Sciatic nerve (tissue), 2 donors: Measurements from ENCODE around the gene PTGR3. TPM values are rescaled to one million over a fixed set of nuclear protein-coding genes. Genes with fewer than 3 reads are reported as not detected.
A peak's percentile ranks its signal among the peaks of the same experiment; 100 is the strongest.
"Not testable (repeated sequence)": the region's sequence is repeated elsewhere in the genome, so short reads cannot be mapped to it uniquely, and the experiment has no call there.

Experiments
- ATAC-seq: fragments of 200-7000 bp; cut with Tn5 transposase; one replicate; pipeline ENCODE4 v1.9.1; 2020; ENCODE audit warnings: mild to moderate bottlenecking, moderate library complexity
- DNase-seq: peaks from one replicate; pipeline ENCODE4 v3.0.0-alpha.2; 2020; ENCODE audit warnings: low spot score
- intact Hi-C: fragments of 100-400 bp; cut with DNase I; formaldehyde crosslinking; loops from one replicate; pipeline ENCODE4 v1.14.2; 2022
- total RNA-seq: library from RNA; stranded (reverse); fragmentation: NEBNext Ultra II Directional; extraction: Animal tissue kit (Norgen Biotek cat#: 25700); gene quantifications from one replicate; pipeline ENCODE4 v1.2.1, GENCODE V29; 2021
- donor health status: DM: no; HTN: no; CAD: no.
- donor health status: DM: no; HTN: no; CAD: no.

The PTGR3 gene
- total RNA-seq, 1 donor from 2014 or later, result 31.6 TPM

- ATAC-seq, result no peak
- intact Hi-C loops, result no loop called here
- no peak for DNase-seq
These were observed 2.3 kb downstream of the PTGR3 start for GRCh38 chr18:75206452-75207309.

GRCh38 chr18:75205514-75206132, 3.3 kb downstream of the PTGR3 start:
- ATAC-seq (no peak), DNase-seq (no peak)
- intact Hi-C loops, result no loop called here

GRCh38 chr18:75204732-75205513, 4.0 kb downstream of the PTGR3 start:
- intact Hi-C loops, result no loop called here
- ATAC-seq (peak; percentile 0), DNase-seq (no peak)

GRCh38 chr18:75204269-75204731, 4.6 kb downstream of the PTGR3 start:
- ATAC-seq (peak; percentile 63), DNase-seq (no peak)
- intact Hi-C loops, result no loop called here

GRCh38 chr18:75203416-75204268, 5.3 kb downstream of the PTGR3 start:
- ATAC-seq (peak; percentile 55), DNase-seq (no peak)
- intact Hi-C loops, result no loop called here

- ATAC-seq (no peak), DNase-seq (no peak)
- intact Hi-C loops, result no loop called here
These were observed 6.1 kb downstream of the PTGR3 start for GRCh38 chr18:75202696-75203365.

- ATAC-seq (no peak), DNase-seq (no peak)
- intact Hi-C loops, result no loop called here
These were observed 7.4 kb downstream of the PTGR3 start for GRCh38 chr18:75201282-75202270.

GRCh38 chr18:75200605-75201280, 8.2 kb downstream of the PTGR3 start:
- DNase-seq (no peak), ATAC-seq (no peak)
- intact Hi-C loops, result no loop called here

- no peak for ATAC-seq
- intact Hi-C loops, result no loop called here
- no peak for DNase-seq
These were observed 8.9 kb downstream of the PTGR3 start for GRCh38 chr18:75200071-75200470.

GRCh38 chr18:75199327-75199726, 9.6 kb downstream of the PTGR3 start:
- DNase-seq, result no peak
- no peak for ATAC-seq
- intact Hi-C loops, result no loop called here

GRCh38 chr18:75198036-75198435, 10.9 kb downstream of the PTGR3 start:
- ATAC-seq, result peak; percentile 69

GRCh38 chr18:75192899-75193298, 16.0 kb downstream of the PTGR3 start:
- intact Hi-C loops, result no loop called here
- ATAC-seq (no peak), DNase-seq (no peak)

More at GRCh38 chr18:75198036-75198435, 10.9 kb downstream of the PTGR3 start:
- no peak for DNase-seq
- intact Hi-C loops, result no loop called here

GRCh38 chr18:75189696-75190095, 19.2 kb downstream of the PTGR3 start:
- DNase-seq, result no peak
- ATAC-seq, result no peak
- intact Hi-C loops, result no loop called here

GRCh38 chr18:75187702-75188101, 21.2 kb downstream of the PTGR3 start:
- DNase-seq, intact Hi-C loops, ATAC-seq: not testable (repeated sequence)

GRCh38 chr18:75185460-75185859, 23.5 kb downstream of the PTGR3 start:
- DNase-seq (no peak), ATAC-seq (no peak)
- intact Hi-C loops, result no loop called here

- ATAC-seq (no peak), DNase-seq (no peak)
- intact Hi-C loops, result no loop called here
These were observed 24.9 kb downstream of the PTGR3 start for GRCh38 chr18:75183973-75184493.
